Breast epithelium (tissue), 4 donors: ENCODE results near the gene LAMA3. TPM values are rescaled to one million over a fixed set of nuclear protein-coding genes. Genes with fewer than 3 reads are reported as not detected.

Experiments used
- DNase-seq, 2 donors: peaks; one replicate each; pipeline ENCODE4 v3.0.0-alpha.2; 2019; ENCODE audit warnings: low spot score in 2 of 2
- H3K27ac ChIP-seq, 2 donors: fragments of 200-600 bp; sonication (generic) in 1 of 2; one replicate each; pipeline ENCODE4 v1.5.1; 2016 to 2019; ENCODE audit warnings: mild to moderate bottlenecking in 1 of 2
- H3K27me3 ChIP-seq, 2 donors: fragments of 200-600 bp; sonication (generic) in 1 of 2; one replicate each; pipeline versions ENCODE4 v1.5.1 to v1.6.0; 2017 to 2019; ENCODE audit warnings: control low read depth in 1 of 2, mild to moderate bottlenecking in 1 of 2
- H3K36me3 ChIP-seq: fragments of 200-600 bp; one replicate; pipeline ENCODE4 v1.5.1; 2019
- H3K4me1 ChIP-seq, 2 donors: fragments of 200-600 bp; sonication (generic); one replicate each; pipeline ENCODE4 v1.5.1; 2016 to 2019; ENCODE audit warnings: control low read depth in 1 of 2
- H3K4me3 ChIP-seq, 3 donors: fragments of 200-600 bp; sonication (generic); 1 replicate in 2 of 3; 2 replicates in 1 of 3; pipeline ENCODE4 v1.5.1; 2016 to 2019; ENCODE audit warnings: mild to moderate bottlenecking in 3 of 3, moderate library complexity in 2 of 3
- H3K9me3 ChIP-seq, 2 donors: fragments of 200-600 bp; sonication (generic) in 1 of 2; one replicate each; pipeline ENCODE4 v1.5.1; 2016 to 2019; ENCODE audit warnings: control low read depth in 1 of 2
- CTCF ChIP-seq, 3 donors: fragments of 450-650 bp; IDR thresholded peaks; one replicate each; pipeline ENCODE4 v1.5.1; 2016 to 2017; ENCODE audit warnings: antibody characterized with exemption in 3 of 3, mild to moderate bottlenecking in 3 of 3, moderate library complexity in 3 of 3
- POLR2A ChIP-seq: fragments of 450-650 bp; IDR thresholded peaks from one replicate; pipeline ENCODE4 v1.6.1; 2016; ENCODE audit warnings: antibody characterized with exemption, mild to moderate bottlenecking, moderate library complexity
- POLR2AphosphoS5 ChIP-seq, 3 donors: sonication (generic); formaldehyde crosslinking; IDR thresholded peaks; one replicate each; pipeline ENCODE4 v1.6.1; 2017; ENCODE audit warnings: antibody characterized with exemption in 3 of 3
- intact Hi-C: fragments of 100-400 bp; cut with DNase I; formaldehyde crosslinking; loops from one replicate; pipeline ENCODE4 v1.15.1; 2023; ENCODE audit warnings: low total_unique reads
- total RNA-seq, 3 donors: library from RNA; depleted of rRNA; stranded (reverse); fragments of >200 nt; gene quantifications; one replicate each; pipeline ENCODE4 v1.1.0, GENCODE V29; 2016

Gene LAMA3
- total RNA-seq, 3 donors from 2014 or later, result 43.4 to 173 (median 127) TPM

DNA sequence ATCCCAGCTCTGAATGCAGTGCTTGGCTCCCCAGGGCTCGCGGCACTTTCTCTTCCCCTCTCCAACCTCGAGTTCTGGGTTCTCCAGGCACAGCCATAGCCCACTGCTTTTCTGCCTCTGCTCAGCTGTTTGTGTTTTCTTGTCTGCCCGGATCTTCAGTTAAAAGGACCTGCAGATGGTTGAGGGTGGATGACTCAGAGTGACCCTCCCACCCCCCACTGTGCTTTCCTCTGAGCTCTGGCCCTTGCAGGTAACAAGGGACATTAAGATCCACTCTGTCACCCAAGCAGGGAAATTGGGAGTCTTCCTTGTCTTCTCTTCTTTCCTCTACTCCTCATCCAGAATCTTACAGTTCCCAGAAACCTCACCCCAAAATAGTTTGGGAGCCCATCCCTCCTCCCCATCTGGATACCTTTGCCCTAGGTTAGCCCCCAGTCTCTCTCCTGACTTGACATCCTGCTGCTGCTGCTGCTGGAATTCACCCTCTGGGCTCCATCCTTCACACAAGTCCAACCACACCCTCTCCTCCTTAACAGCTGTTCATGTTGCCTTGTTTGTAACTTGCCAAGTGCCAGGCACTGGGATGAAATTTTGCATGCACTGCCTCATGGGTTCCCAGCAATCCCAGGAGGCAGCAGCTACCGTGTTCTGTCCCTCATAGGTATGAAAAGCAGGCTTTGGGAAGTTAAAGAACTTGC is 167.4 kb downstream of the LAMA3 start:
- no peak for DNase-seq
- no peaks in the 10 kb centered on the region for H3K36me3 ChIP-seq
- H3K9me3 ChIP-seq, result no peaks in the 10 kb centered on the region
- H3K27ac ChIP-seq, result no peak overlapping the region
- no peak for TF ChIP-seq POLR2A
- no peak for TF ChIP-seq CTCF (IDR thresholded peaks at IDR 0.05)
- no peak for TF ChIP-seq POLR2AphosphoS5 (IDR thresholded peaks at IDR 0.05)
- no peaks in the 10 kb centered on the region for H3K4me1 ChIP-seq
- H3K27me3 ChIP-seq, result no peaks in the 10 kb centered on the region
- H3K4me3 ChIP-seq, result no peak overlapping the region
- intact Hi-C loops, result loop anchor here (1.0 kb wide), 1 partner anchor 30 kb away; no protein-coding TSS in a partner anchor

DNA sequence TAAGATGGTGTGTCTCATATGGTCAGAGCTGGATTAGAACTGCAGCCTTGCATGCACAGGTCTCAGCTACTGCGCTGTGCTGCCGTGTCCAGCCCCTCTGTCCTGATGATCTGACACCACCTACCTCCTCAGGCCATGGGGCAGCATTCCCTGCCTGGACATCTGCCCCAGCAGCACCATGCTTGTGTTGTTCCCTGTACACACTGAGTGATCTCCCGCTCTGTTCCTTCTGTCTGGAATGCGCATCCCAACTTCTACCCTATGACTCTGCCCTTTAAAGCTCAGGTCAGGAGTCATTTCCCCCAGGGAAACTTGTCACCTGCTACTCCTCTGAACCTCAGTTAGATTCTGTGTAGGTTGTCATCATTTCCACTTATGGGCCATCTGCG is 167.9 kb downstream of the LAMA3 start:
- Histone ChIP-seq H3K27ac (no peak overlapping the region), H3K9me3 (no peaks in the 10 kb centered on the region), H3K36me3 (no peaks in the 10 kb centered on the region), H3K4me1 (no peaks in the 10 kb centered on the region), H3K27me3 (no peaks in the 10 kb centered on the region), H3K4me3 (no peak overlapping the region)
- intact Hi-C loops, result no loop called here
- no peak for DNase-seq
- no peak for TF ChIP-seq CTCF (IDR thresholded peaks at IDR 0.05)
- no peak for TF ChIP-seq POLR2AphosphoS5 (IDR thresholded peaks at IDR 0.05)
- TF ChIP-seq POLR2A, result no peak

DNA sequence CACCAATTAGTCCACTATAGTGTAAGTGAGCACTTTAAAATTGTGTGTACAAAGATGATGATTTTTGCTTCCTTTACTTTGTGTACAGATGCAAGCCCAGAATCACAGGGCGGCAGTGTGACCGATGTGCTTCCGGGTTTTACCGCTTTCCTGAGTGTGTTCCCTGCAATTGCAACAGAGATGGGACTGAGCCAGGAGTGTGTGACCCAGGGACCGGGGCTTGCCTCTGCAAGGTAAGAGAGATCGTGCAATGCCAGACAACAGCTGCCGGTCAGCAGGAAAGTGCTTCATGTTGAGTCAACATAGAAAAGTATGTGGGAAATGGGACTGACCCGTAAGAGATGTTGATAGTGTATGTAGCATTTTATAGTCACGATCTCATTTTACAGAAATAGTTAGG is 168.5 kb downstream of the LAMA3 start:
- H3K27ac ChIP-seq, result no peak overlapping the region
- no peak overlapping the region for H3K4me3 ChIP-seq
- H3K4me1 ChIP-seq, result no peaks in the 10 kb centered on the region
- DNase-seq, result peak in 1 of 2 donors; percentile 22
- H3K9me3 ChIP-seq, result no peaks in the 10 kb centered on the region
- H3K27me3 ChIP-seq, result no peaks in the 10 kb centered on the region
- TF ChIP-seq POLR2A, result no peak
- TF ChIP-seq CTCF (IDR thresholded peaks at IDR 0.05), result no peak
- no peak for TF ChIP-seq POLR2AphosphoS5 (IDR thresholded peaks at IDR 0.05)
- H3K36me3 ChIP-seq, result no peaks in the 10 kb centered on the region
- intact Hi-C loops, result no loop called here

- no peak overlapping the region for H3K4me3 ChIP-seq
- intact Hi-C loops, result no loop called here
- H3K27me3 ChIP-seq, result no peaks in the 10 kb centered on the region
- no peak overlapping the region for H3K27ac ChIP-seq
- no peaks in the 10 kb centered on the region for H3K36me3 ChIP-seq
- no peak for DNase-seq
- no peak for TF ChIP-seq CTCF (IDR thresholded peaks at IDR 0.05)
- no peak for TF ChIP-seq POLR2AphosphoS5 (IDR thresholded peaks at IDR 0.05)
- TF ChIP-seq POLR2A, result no peak
- no peaks in the 10 kb centered on the region for H3K9me3 ChIP-seq
- H3K4me1 ChIP-seq, result no peaks in the 10 kb centered on the region
Measured at GRCh38 chr18:23859466-23860336, 170.4 kb downstream of the LAMA3 start.

GRCh38 chr18:23861326-23861725 is 172.1 kb downstream of the LAMA3 start:
- intact Hi-C loops, result no loop called here
- Histone ChIP-seq H3K27ac (peak overlapping the region; percentile 79 to 82), H3K4me3 (no peak overlapping the region), H3K36me3 (no peaks in the 10 kb centered on the region), H3K9me3 (no peaks in the 10 kb centered on the region), H3K4me1 (no peaks in the 10 kb centered on the region), H3K27me3 (no peaks in the 10 kb centered on the region)
- no peak for DNase-seq
- TF ChIP-seq CTCF (IDR thresholded peaks at IDR 0.05), result no peak
- TF ChIP-seq POLR2AphosphoS5 (IDR thresholded peaks at IDR 0.05), result no peak
- TF ChIP-seq POLR2A, result no peak
